ENCODE data around the gene USP14.
"Not testable (repeated sequence)": the region's sequence is repeated elsewhere in the genome, so short reads cannot be mapped to it uniquely, and the experiment has no call there.

The USP14 gene

DNA sequence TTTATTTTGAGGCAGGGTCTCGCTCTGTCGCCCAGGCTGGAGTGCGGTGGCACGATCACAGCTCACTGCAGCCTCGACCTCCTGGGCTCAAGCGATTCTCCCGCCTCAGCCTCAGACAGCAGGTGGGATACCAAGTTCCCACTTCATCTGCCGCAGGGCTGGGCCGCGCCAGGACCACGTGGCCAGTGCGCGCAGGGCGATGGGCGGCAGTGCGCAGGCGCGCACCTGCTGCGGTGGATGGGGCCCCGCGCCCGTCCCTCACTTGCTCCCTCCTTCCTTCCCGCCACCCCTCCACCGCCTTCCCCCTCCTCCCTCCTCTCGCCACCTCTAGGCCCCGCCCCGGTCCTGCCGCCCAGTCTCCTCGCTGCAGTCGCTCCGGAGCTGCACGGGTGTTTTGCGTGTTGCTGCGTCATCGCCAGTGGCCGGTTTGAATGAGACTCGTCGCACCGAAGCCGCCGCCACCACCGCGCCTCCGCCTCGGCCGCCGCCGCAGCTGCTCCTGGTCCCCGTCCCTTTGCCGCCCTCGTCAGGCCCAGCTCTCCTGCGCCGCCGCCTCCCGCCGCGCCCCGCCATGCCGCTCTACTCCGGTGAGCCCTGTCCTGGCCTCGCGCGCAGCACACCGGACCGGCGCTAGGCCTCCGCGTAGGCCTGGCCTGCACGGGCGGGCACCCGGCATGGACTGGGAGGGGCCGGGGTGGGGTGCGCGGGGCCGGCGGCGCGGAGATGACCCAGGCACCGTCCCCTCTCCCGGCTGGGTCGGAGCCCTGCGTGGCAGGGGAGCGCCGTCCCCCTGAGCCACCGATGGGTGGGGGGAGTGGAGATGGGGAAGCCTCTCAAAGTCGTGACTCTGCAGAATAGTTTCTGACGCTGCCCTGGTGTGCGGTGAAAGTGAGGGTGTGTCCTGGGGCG is at the start of gene USP14:
Gene USP14 (plus strand): TSS at position 430 of the 909 bp plus-strand sequence. CDS start 142 bp downstream, at position 572.
- peak; percentile 99 for DNase-seq

DNA sequence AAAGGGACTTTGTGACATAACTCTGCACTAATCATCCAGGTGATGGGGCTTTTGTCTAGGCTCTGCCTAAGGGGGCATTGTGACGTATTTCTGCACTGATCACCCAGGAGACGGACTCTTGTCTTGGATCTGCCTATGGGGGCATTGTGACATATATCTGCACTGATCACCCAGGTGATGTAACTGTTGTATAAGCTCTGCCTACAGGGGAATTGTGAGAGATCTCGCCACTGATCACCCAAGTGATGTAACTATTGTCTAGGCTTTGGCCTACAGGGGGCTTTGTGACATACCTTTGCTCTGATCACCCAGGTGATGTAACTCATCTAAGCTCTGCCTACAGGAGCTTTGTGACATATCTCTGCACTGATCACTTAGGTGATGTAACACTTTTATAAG is 49.7 kb upstream of the USP14 start:
- DNase-seq: not testable (repeated sequence)

DNA sequence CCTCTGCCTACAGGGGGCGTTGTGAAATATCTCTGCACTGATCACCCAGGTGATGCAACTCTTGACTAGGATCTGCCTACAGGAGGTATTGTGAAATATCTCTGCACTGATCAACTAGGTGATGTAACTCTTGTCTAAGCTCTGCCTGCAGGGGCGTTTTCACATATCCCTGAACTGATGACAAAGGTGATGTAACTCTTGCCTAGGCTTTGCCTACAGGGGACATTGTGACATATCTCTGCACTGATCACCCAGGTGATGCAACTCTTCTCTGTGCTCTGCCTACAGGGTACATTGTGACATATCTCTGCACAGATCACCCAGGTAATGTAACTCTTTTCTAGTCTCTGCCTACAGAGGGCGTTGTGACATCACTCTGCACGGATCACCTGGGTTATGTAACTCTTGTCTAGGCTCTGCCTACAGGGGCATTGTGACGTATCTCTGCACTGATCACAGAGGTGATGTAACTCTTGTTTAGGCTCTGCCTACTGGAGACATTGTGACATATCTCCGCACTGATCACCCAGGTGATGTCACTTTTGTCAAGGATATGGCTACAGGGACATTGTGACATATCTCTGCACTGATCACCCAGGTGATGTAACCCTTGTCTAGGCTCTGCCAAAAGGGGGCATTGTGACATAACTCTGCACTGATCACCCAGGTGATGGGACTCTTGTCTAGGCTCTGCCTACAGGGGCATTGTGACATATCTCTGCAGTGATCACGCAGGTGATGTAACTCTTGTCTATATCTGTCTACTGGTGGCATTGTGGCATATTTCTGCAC is 49.0 kb upstream of the USP14 start:
- not testable (repeated sequence) for DNase-seq

DNA sequence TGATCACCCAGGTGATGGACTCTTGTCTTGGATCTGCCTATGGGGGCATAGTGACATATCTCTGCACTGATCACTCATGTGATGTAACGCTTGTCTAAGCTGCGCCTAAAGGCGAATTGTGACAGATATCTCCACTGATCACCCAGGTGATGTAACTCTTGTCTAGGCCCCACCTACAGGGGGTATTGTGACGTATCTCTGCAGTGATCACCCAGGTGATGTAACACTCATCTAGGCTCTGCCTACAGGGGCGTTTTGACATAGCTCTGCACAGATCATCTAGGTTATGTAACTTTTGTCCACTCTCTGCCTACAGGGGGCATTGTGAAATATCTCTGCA is 48.5 kb upstream of the USP14 start:
- not testable (repeated sequence) for DNase-seq

DNA sequence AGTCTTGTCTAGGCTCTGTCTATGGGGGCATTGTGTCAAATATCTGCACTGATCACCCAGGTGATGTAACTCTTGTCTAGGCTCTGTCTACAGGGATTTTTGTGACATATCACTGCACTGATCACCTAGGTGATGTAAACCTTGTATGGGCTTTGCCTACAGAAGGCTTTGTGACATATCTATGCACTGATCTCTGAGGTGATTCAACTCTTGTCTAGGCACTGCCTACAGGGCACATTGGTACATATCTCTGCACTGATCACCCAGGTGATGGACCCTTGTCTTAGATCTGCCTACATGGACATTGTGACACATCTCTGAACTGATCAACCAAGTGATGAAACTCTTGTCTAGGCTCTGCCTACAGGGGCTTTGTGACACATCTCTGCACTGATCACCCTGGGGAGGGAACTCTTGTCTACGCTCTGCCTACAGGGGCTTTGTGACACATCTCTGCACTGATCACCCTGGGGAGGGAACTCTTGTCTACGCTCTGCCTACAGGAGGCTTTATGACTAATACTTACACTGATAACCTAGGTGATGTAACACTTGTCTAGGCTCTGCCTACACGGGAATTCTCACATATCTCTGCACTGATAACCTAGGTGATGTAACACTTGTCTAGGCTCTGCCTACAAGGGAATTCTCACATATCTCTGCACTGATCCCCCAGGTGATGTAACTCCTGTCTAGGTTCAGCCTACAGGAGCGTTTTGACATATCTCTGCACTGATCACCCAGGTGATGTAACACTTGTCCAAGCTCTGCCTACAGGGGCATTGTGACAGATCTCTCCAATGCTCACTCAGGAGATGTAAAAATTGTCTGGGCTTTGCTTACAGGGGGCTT is 47.8 kb upstream of the USP14 start:
- DNase-seq: not testable (repeated sequence)

DNA sequence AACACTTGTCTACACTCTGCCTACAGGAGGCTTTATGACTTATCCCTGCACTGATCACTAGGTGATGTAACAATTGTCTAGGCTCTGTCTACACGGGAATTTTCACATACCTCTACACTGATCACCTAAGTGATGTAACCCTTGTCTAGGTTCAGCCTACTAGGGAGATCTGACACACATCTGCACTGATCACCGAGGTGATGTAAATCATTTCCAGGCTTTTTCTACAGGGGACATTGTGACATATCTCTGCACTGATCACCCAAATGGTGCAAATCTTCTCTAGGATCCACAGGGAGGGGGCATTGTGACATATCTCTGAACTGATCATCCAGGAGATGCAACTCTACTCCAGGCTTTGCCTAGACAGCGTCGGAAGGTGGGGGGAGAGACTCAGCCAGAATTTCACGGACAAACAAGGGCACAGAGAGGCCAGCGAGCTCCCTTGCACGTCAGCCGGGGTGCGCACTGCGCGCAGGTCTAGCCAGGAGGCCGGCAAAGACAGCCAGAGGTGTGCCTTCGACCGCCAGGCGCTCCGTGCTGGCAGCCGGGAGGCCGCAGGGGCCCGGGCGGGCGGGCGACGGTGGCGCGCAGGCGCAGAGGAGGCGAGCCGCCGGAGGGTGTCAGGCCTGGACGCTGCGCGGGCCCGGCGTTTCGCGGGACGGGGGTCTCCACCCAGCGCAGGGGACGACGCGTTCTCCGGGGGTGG is 46.9 kb upstream of the USP14 start:
- peak; percentile 80 for DNase-seq

DNA sequence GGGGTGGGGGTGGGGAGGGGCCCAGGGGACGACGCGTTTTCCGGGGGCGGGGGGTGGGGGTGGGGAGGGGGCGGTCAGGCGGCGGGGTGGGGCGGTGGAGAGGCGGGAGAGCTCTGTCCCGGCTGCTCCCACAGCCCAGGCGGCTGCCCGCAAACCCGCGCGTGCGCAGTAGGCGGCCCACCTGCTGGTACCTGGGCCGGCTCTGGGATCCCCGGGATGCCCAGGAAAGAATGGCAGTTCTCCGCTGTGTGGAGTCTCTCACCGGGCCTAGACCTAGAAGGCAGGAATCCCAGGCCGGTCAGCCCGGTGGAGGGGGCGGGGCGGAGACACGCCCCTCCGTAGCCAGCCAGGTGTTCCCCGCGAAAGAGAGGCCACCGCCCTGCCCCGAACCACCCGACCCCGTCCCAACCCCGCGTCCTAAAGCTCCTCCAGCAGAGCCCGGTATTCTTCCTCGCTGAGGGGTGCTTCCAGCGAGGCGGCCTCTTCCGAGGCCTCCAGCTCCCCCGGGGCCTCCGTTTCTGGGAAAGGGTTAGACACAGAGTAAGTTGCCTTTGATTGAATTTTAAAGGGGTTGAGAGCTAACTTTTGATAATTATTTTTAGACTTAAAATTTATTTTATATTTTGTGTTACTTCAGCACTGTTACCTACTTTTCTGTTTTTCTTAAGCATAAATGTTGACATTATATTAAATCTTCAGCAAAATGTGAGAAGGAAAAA is 46.2 kb upstream of the USP14 start:
- not testable (repeated sequence) for DNase-seq

DNA sequence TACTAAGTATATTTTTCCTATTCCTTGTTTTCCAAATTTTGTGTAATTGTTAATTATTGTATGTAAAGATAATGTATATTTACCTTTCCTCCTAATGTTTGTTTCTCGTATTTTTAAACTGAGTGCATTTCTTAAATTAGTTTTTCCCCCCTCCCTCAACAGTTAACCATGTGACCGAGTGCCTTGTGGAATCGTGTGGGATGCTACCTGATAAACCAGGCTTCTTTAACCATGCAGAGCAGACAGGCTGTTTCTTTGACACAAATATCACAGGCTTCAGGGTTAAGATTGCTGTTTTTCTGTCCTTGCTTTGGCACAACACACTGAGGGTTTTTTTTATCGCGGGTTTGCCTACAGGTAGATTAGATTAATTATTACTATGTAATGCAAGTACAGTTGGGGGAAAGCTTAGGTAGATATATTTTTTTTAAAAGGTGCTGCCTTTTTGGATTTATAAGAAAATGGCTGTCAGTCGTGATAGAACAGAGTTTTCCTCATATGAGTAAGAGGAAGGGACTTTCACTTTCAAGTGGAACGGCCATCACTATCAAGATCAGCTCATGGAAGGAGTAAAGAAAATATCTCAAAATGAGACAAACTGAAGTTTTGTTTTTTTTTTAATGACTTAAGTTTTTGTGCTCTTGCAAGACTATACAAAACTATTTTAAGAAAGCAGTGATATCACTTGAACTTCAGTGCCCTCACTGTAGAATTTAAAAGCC is 37.7 kb upstream of the USP14 start:
- DNase-seq: not testable (repeated sequence)

DNA sequence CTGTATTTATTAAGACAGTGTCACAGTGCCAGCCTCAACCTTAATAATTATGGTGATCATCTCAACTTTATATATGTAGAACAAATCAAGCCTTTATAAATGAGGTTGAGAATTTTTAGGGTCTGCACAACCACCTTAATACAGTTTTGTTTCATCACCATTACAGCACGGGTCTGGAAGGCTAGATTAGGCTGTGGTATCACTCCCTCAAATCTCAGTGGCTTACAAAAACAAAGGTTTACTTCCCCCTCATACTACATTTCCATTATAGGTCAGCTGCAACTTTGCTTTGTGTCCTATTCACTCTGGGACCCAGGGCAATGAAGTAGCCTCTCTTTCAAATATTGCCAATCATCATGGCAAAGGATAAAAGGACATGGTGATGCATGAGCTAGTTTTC is 23.3 kb upstream of the USP14 start:
- no peak for DNase-seq

DNA sequence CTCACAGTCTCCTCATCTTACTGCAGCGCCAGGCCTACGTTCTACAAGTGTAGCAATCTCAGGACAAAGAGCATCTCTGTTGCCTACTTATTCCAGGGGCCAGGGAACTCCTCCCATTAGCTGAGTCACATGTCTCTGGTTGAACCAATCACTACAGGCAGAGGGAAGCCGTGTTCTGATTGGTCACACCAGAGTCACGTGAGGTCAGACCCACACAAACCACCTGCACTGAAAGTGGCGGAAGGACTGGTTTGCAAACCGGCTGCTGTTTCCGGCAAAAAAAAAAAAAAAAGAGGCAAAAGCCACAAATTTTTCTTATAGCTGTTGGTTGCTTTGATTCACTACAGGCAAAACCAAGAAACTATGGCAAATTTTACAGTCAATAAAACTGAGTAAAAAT is 21.9 kb upstream of the USP14 start:
- DNase-seq: no peak

DNA sequence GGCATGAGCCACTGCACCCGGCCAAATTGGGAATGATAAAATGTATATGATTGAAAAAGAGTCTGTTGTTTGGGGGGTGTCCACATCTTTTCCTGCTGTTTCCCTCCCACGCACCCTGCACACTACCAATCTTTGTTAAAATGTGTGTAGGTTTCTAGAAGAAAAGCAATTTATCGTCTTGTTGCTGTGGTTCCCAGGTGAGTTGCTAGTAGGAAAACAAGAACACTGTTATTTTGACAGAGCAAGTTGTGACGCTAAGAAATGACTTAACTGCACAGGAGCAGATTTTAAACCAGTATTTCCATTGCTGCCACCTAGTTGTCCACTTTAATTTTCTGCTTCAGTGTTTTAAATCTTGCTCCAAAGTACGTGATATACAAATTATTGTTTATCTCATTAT is 21.0 kb upstream of the USP14 start:
- DNase-seq: no peak

DNA sequence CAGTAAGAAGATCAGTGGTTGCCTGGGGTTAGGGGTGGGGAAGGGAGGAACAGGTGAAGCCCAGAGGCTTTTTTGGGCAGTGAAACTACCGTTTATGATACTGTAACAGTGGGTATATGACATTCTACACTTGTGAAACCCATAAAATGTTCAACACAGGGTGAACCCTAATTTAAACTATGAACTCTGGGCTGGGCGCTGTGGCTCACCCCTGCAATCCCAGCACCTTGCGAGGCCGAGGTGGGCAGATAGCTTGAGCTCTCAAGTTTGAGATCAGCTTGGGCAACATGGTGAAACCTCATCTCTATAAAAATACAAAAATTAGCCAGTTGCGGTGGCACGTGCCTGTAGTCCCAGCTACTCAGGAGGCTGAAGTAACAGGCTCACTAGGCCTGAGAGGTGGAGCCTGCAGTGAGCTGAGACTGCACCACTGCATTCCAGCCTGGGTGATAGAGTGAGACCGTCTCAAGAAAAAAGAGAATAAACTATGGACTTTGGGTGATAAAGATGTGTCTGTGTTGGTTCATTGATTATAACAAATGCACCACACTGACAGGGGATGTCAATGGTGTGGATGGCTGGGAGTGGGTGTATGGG is 17.6 kb upstream of the USP14 start:
- DNase-seq: no peak

DNA sequence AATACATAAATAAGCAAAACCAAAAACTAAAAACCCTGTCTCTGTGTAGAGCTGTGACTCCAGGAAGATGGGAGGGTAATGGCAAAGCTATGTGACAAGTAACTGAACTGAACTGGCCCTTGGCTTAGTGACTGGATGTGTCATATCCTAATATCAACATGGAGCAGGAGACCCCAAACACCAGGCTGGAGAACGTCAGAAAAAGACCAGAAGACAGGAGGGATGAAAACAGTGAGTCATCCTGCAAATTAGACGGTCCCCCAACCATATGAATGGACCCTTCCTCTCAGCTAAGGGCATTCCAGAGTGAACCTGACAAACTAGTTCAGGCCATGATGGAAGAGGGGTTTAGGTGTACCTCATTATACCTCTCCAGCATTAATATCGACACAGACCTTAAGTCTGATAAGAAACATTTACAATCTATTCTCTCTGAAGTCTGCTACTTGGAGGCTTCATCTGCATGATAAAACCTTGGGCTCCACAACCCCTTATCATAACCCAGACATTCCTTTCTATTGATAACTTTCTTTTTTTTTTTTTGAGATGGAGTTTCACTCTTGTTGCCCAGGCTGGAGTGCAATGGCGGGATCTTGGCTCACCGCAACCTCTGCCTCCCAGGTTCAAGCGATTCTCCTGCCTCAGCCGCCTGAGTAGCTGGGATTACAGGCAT is 15.6 kb upstream of the USP14 start:
- not testable (repeated sequence) for DNase-seq

DNA sequence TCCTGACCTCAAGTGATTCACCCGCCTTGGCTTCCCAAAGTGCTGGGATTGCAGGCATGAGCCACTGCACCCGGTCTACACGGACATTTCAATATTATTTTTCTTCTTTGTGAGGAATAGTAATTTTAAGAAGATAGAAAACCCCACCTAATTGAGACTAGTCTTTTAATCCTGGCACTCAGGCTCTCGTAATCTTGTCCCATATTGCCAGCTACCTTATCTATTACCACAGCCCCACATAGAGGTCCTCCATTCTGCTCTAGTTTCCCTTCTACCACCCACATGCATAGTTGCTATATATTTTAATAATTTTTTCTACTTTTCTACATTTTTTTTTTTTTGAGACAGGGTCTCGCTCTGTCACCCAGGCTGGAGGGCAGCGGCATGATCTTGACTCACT is 9.5 kb upstream of the USP14 start:
- DNase-seq: no peak

DNA sequence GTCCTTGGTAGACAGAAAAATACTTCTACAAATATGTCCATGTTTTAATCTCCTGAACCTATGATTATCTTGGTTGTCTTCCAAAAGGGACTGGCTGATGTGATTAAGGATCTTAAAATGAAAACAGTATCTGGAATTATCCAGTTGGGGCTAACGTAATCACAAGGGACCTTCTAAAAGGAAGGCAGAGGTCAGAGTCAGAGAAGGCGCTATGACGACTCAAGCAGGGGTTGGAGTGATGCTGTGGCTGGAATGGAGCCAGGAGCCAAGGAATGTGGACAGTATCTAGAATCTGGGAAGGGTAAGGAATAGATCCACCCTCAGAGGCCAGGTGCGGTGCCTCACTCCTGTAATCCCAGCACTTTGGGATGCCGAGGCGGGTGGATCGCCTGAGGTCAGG is 4.2 kb upstream of the USP14 start:
- DNase-seq: no peak

DNA sequence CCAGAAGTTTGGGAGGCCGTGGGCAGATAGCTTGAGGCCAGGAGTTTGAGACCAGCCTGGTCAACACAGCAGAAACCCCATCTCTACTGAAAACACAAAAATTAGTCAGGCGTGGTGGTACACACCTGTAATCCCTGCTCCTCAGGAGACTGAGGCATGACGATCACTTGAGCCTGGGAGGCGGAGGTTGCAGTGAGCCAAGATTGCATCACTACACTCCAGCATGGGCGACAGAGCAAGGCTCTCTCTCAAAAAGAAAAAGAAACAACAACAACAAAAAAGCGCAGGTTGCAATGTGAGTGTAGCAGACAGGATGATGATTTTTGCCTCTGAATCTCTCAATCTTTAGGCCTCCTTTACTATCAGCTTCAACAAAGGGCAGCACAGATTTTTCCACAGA is 2.7 kb upstream of the USP14 start:
- no peak for DNase-seq

DNA sequence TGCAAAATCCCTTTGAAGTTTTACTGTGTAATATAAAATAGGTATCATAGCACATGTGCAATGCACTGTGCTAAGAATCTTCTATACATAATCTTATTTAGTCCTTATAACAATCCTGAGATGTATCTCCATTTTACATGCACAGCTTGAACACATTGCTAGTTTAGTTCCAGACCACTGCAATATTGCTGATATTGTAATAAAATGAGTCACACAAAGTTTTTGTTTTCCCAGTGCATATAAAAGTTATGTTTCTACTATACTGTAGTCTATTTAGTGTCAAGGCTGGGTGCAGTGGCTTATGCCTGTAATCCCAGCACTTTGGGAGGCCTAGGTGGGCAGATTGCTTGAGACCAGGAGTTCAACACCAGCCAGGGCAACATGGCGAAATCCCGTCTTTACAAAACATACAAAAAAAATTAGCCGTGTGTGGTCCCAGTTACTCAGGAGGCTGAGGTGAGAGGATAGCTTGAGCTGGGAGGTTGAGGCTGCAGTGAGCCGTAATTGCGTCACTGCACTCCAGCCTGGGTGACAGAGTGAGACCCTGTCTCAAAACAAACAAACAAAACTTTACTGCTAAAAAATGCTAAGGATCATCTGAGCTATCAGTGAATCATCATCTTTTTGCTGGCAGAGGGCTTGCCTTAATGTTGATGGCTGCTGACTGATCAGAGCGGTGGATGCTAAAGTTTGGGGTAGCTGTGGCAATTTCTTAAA is 1.7 kb upstream of the USP14 start:
- DNase-seq: no peak

DNA sequence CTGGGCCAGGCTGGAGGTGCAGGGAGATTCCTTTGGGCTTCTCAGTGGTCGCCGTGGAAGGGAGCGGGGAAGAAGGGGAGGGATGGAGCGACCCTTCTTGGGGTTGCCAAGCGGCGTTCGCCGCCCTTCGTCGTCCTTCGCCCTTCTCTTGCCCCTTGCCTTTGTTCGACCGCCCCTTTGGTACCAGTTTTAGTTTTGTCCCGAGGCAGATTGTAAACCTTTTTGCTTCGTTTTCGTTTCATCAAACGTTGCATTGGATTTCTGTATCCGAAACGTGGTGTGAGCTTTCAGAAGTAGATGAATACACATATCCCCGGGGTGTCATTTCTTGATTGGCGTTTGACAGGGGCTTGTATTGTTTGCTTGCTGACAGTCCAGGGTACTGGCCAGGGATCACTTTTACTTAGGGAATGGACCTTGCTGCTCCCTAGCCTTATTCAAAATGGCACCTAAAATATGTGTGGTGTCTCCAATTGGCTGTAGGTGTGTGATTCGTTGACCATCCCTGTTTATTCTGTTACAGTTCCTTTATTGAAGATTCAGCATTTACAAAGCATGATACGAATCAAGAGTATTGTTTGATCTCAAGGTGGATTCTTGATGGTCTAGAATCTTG is 788 bp downstream of the USP14 start:
- DNase-seq: no peak

DNA sequence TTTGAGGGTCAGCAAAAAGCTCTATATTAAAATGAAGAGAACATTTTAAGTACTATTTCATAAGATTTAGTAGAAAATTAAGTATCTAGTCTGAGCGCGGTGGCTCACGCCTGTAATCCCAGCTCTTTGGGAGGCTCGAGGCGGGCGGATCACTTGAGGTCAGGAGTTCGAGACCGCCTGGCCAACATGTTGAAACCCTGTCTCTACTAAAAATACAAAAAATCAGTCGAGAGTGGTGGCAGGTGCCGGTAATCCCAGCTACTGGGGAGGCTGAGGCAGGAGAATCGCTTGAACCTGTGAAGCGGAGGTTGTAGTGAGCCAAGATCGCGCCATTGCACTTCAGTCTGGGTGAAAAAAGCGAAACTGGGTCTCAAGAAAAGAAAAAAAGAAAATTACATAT is 1.6 kb downstream of the USP14 start:
- no peak for DNase-seq
